Ectodermal cell (in vitro differentiated cells): ENCODE measurements around the gene RUNX2.

Experiments
- H3K27ac ChIP-seq: 2 replicates; pipeline ENCODE4 v1.7.0; 2013; ENCODE audit warnings: mild to moderate bottlenecking, low read depth, low read length; ENCODE audit not compliant: insufficient read depth, poor library complexity, severe bottlenecking
- H3K27me3 ChIP-seq: 2 replicates; pipeline ENCODE4 v1.7.0; 2013; ENCODE audit warnings: mild to moderate bottlenecking, low read length; ENCODE audit not compliant: insufficient read depth, control insufficient read depth, poor library complexity, severe bottlenecking
- H3K36me3 ChIP-seq: one replicate; pipeline ENCODE4 v1.7.0; 2013; ENCODE audit warnings: low read length; ENCODE audit not compliant: control insufficient read depth, insufficient read depth
- H3K4me1 ChIP-seq: one replicate; pipeline ENCODE4 v1.7.0; 2013; ENCODE audit warnings: low read length; ENCODE audit not compliant: control insufficient read depth, insufficient read depth
- H3K4me3 ChIP-seq: 2 replicates; pipeline ENCODE4 v1.7.0; 2013; ENCODE audit warnings: low read depth, low read length, control low read depth; ENCODE audit not compliant: insufficient read depth
- H3K9me3 ChIP-seq: 2 replicates; pipeline ENCODE4 v1.7.0; 2013; ENCODE audit warnings: mild to moderate bottlenecking, low read length, moderate library complexity; ENCODE audit not compliant: control insufficient read depth
- WGBS, 2 experiments: methylation state at CpG; one replicate each; pipeline ENCODE4 v1.1.7; 2013; ENCODE audit warnings: missing lambda C conversion rate in 2 of 2; 5-methylcytosine and 5-hydroxymethylcytosine counted together

The RUNX2 gene

GRCh38 chr6:45491874-45492273 is 163.7 kb downstream of the RUNX2 start:
- Histone ChIP-seq H3K36me3 (no peaks in the 10 kb centered on the region), H3K27me3 (no peaks in the 10 kb centered on the region), H3K4me3 (no peak overlapping the region), H3K4me1 (no peaks in the 10 kb centered on the region), H3K9me3 (no peaks in the 10 kb centered on the region), H3K27ac (no peak overlapping the region)
- WGBS, 2 experiments = 81 to 84% methylated on average over 5 to 6 of the region's 6 CpGs

- WGBS, 2 experiments = 89 to 98% methylated on average over 2 of the region's 2 CpGs
- Histone ChIP-seq H3K9me3 (no peaks in the 10 kb centered on the region), H3K4me1 (no peaks in the 10 kb centered on the region), H3K36me3 (no peaks in the 10 kb centered on the region), H3K4me3 (no peak overlapping the region), H3K27ac (no peak overlapping the region), H3K27me3 (no peaks in the 10 kb centered on the region)
Measured at GRCh38 chr6:45493761-45494160, 165.6 kb downstream of the RUNX2 start.

DNA sequence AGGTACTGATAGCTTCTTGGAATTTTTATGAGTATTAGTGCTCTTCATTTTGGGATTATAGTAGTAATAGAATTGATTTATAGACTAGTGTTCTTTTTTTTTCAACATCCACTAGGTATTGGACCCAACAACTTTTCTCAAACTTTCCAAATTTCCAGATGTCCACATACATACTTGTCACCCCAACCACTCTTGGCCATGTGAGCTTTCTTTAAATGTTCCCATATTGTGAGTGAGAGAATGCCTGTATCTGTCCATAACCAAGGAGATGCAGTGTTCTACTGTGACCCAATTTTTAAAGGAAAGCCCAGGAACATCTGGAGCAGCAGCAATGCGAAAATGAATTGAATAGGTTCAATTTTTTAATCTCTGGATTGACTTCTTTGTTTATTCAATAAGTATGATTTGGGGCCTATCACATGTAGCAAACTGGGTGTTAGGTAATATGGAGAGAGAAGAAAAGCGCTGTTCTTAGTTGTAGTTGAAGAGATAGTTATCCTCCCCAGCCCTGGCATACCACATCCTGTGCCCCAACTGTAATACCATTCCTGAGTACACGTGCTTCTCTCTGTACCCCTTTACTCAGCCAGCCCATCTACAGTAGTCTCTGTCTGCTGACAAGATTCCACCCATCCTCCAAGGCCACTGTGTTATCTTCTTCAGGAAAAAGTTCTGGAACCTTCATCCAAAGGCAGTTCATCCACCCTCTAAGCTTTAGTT is 166.4 kb downstream of the RUNX2 start:
- H3K27me3 ChIP-seq = no peaks in the 10 kb centered on the region
- H3K36me3 ChIP-seq = no peaks in the 10 kb centered on the region
- no peaks in the 10 kb centered on the region for H3K4me1 ChIP-seq
- no peak overlapping the region for H3K27ac ChIP-seq
- no peaks in the 10 kb centered on the region for H3K9me3 ChIP-seq
- no peak overlapping the region for H3K4me3 ChIP-seq
- 89 to 94% methylated on average over 2 to 3 of the region's 3 CpGs for WGBS, 2 experiments

GRCh38 chr6:45495429-45496084 is 167.4 kb downstream of the RUNX2 start:
- Histone ChIP-seq H3K27ac (no peak overlapping the region), H3K36me3 (no peaks in the 10 kb centered on the region), H3K9me3 (no peaks in the 10 kb centered on the region), H3K4me1 (no peaks in the 10 kb centered on the region), H3K4me3 (no peak overlapping the region), H3K27me3 (no peaks in the 10 kb centered on the region)
- 90% methylated on average over 3 of the region's 3 CpGs for WGBS, 2 experiments

DNA sequence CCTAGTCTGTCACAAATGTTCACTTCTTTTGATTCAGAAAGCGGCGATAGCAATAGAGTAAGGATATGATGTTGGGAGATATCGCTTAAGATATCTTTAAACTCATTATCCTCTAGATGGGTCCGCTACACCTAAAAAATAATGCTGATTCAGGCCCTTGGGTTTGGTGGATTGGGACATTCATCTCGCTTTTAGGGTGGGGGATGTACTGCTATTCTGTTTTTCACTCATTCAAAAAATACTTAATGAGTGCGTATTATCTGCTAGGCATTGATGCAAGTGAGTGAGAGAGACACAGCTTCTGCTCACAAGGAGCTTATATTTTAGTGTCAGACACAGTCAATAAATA is 167.9 kb downstream of the RUNX2 start:
- 85 to 97% methylated on average over 5 to 6 of the region's 6 CpGs for WGBS, 2 experiments
- Histone ChIP-seq H3K9me3 (no peaks in the 10 kb centered on the region), H3K4me1 (no peaks in the 10 kb centered on the region)

DNA sequence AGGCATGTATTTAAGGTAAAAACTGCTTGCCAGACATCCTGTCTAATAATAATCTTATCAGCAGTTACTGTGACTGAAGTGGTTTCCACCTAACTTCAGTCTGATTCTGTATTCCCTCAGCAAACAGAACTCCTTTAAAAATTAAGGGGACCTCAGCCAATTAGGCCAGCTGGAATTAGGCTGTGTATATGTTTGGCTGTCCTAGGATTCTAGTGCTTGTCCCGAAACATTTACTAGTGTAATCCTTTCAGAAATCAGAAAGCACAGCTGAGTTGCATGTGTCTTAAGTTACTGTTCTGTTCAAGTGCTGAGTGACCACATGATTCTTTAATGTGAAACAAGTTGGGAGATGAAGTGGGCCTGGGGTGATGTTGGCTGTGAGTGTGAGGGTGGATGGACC is 170.5 kb downstream of the RUNX2 start:
- no peak overlapping the region for H3K27ac ChIP-seq
- no peaks in the 10 kb centered on the region for H3K9me3 ChIP-seq
- no peaks in the 10 kb centered on the region for H3K36me3 ChIP-seq
- H3K27me3 ChIP-seq = no peaks in the 10 kb centered on the region
- H3K4me1 ChIP-seq = no peaks in the 10 kb centered on the region
- no peak overlapping the region for H3K4me3 ChIP-seq
- WGBS, 2 experiments = 95 to 96% methylated on average over 1 of the region's 1 CpG

More for the DNA sequence above, 167.9 kb downstream of the RUNX2 start:
- Histone ChIP-seq H3K27ac (no peak overlapping the region), H3K4me3 (no peak overlapping the region), H3K27me3 (no peaks in the 10 kb centered on the region), H3K36me3 (no peaks in the 10 kb centered on the region)

DNA sequence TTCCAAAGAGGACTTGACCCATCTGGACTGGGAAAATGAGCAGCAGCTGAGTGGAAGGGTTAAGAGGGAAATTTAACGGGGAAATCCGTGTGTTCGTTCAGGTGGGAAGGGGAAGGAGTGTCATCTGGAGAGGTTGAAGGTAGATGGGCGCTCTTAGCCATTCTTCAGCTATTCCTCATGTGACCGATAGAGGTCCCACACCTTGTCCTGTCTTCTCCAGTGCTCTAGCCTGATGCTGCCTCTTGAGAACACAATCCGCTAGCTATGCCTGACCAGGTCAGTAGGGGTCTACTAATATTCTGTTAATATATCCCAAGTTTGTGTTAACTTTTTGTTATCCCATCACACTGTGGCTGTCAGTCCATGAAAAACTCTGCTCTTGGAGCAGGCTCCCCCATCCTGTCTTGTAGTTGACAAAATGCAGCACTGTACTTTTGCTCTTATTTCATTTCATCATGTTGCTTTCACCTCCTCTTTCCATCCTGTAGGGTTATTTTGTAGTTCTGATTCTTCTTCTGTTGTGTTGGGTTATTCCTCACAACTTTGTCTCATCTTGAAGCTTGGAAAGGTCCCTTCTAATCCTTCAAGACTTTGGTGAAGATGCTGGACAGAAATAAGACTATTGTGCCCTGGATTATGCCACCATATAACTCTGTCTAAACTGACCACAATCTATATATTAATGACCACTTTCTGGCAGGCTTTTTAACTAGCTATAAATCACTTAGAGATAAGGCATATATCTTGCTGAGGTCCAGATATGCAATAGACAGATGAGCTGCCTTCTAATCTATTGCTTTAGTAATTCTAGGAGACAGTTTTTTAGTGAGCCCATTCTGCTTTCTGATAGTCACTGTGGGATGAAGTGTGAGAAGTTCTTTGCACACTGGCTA is 173.0 kb downstream of the RUNX2 start:
- no peaks in the 10 kb centered on the region for H3K9me3 ChIP-seq
- H3K36me3 ChIP-seq = no peaks in the 10 kb centered on the region
- WGBS, 2 experiments = 56 to 62% methylated on average over 5 to 6 of the region's 6 CpGs
- no peak overlapping the region for H3K27ac ChIP-seq
- H3K27me3 ChIP-seq = no peaks in the 10 kb centered on the region
- no peaks in the 10 kb centered on the region for H3K4me1 ChIP-seq
- no peak overlapping the region for H3K4me3 ChIP-seq

DNA sequence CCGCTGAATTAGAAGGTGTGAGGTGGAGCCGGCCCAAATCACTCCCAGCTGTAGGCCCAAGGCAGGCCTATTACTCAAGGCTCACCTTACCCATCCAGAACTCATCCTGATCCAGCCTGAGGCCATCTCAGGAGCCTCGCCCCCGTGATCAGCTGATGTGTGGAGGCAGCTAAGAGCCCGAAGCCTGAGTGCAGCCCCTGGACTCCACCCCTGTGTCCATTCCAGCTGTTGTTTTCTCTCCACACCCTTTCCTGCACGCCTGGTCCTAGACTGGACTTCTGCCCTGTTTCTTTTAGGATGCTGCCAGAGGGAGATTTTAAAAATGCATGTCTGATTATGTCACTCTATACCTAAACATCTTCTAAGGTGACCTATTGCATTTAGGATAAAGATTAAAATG is 174.3 kb downstream of the RUNX2 start:
- Histone ChIP-seq H3K9me3 (no peaks in the 10 kb centered on the region), H3K27ac (no peak overlapping the region), H3K36me3 (no peaks in the 10 kb centered on the region), H3K4me1 (no peaks in the 10 kb centered on the region), H3K27me3 (no peaks in the 10 kb centered on the region), H3K4me3 (no peak overlapping the region)
- 95% methylated on average over 6 of the region's 6 CpGs for whole genome bisulfite sequencing, 2 experiments

DNA sequence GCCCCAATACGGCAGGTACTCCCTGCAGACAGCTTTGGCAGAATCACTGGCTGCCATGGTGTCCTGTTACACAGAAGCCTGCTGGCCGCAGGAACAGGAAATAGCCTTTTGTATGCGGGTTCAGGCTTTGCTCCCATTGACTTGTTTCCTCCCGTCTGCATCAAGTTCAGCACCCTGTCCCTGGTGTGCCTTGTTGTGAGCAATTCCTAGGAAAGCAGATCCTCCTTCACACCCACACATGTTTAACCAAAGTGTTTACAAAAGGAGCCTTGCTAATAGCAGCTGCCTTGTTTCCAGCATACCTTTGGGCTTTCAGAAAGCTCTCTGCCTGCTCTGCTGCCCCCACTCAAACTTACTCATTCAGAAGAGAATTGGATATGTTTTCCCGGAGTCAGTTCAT is 176.8 kb downstream of the RUNX2 start:
- Histone ChIP-seq H3K4me1 (no peaks in the 10 kb centered on the region), H3K36me3 (no peaks in the 10 kb centered on the region), H3K27ac (peak overlapping the region; percentile 26), H3K27me3 (no peaks in the 10 kb centered on the region), H3K4me3 (no peak overlapping the region), H3K9me3 (no peaks in the 10 kb centered on the region)
- WGBS, 2 experiments = 20 to 23% methylated on average over 5 of the region's 5 CpGs

DNA sequence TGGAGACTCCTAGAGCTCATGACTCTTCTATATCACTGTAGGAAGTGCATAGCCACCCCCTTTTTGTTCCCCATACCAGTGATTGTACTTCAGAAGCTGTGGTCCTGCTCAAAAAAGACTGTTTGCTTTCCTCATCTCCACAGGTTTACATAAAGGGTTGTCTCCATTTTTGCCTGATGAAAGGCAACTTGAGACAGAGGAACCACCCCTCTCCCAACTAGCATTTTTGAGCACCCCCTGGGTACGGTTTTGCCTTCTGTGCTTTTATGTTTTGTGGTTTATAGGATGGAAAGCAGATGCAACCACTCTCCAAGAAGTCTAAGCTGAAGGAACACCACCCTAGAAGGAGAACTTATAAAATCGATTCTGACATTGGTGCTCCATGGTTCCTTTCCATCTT is 177.3 kb downstream of the RUNX2 start:
- H3K27ac ChIP-seq = no peak overlapping the region
- H3K4me1 ChIP-seq = no peaks in the 10 kb centered on the region
- no peaks in the 10 kb centered on the region for H3K9me3 ChIP-seq
- H3K27me3 ChIP-seq = no peaks in the 10 kb centered on the region
- no peak overlapping the region for H3K4me3 ChIP-seq
- H3K36me3 ChIP-seq = no peaks in the 10 kb centered on the region
- WGBS, 2 experiments = 89 to 97% methylated on average over 1 of the region's 2 CpGs
